Panc1 (cell line): ENCODE measurements around the gene FAM174C. TPM values are rescaled to one million over a fixed set of nuclear protein-coding genes. Genes with fewer than 3 reads are reported as not detected.

Source experiments
- ATAC-seq: fragments of 200-7000 bp; cut with Tn5 transposase; 2 replicates; pipeline ENCODE4 v1.9.1; 2020; ENCODE audit warnings: mild to moderate bottlenecking, moderate library complexity
- BruUV-seq: library from RNA; stranded (reverse); fragments of 400-500 nt; replicated peaks from 2 replicates; lab custom pipeline; 2021; lab: Mats Ljungman, UMichigan
- CTCF ChIA-PET: fragments of 300-600 bp; sonication (Branson Sonifier 250); formaldehyde crosslinking; loops from one replicate; lab custom pipeline; 2022; ENCODE audit warnings: antibody characterized with exemption; lab: Charles Lee
- POLR2A ChIA-PET: fragments of 300-600 bp; sonication (Branson Sonifier 250); formaldehyde crosslinking; loops from one replicate; lab custom pipeline; 2022; ENCODE audit warnings: antibody characterized with exemption; lab: Charles Lee
- DNase-seq: peaks from one replicate; pipeline ENCODE4 v3.0.0-alpha.2; 2010; ENCODE audit warnings: low read depth, low spot score
- H3K27ac ChIP-seq: 2 replicates; pipeline ENCODE4 v1.5.1; 2011; ENCODE audit warnings: mild to moderate bottlenecking, low read length, inconsistent platforms
- H3K27me3 ChIP-seq: fragments of 200-500 bp; sonication (Bioruptor generic); 2 replicates; pipeline ENCODE4 v1.6.0; 2014; ENCODE audit warnings: low read length, inconsistent platforms; ENCODE audit not compliant: control insufficient read depth, insufficient read depth
- H3K36me3 ChIP-seq: fragments of 200-500 bp; sonication (Bioruptor generic); 2 replicates; pipeline ENCODE4 v1.5.1; 2014; ENCODE audit warnings: inconsistent platforms, mild to moderate bottlenecking, low read length, moderate library complexity; ENCODE audit not compliant: control insufficient read depth, insufficient read depth
- H3K4me1 ChIP-seq: 2 replicates; pipeline ENCODE4 v1.5.1; 2011; ENCODE audit warnings: inconsistent platforms, mild to moderate bottlenecking, low read length, moderate library complexity; ENCODE audit not compliant: control insufficient read depth, insufficient read depth
- H3K4me3 ChIP-seq, 2 experiments: 2 replicates each; pipeline ENCODE4 v1.5.1; 2011 to 2012; ENCODE audit warnings: low read depth in 2 of 2, low read length in 2 of 2, mild to moderate bottlenecking in 2 of 2, inconsistent platforms in 1 of 2, moderate library complexity in 1 of 2
- H3K9me3 ChIP-seq: fragments of 200-500 bp; sonication (Bioruptor generic); 2 replicates; pipeline ENCODE4 v1.5.1; 2014; ENCODE audit warnings: low read depth, mild to moderate bottlenecking, inconsistent platforms, low read length, moderate library complexity; ENCODE audit not compliant: control insufficient read depth, insufficient read depth
- CTCF ChIP-seq: fragments of 450-650 bp; IDR thresholded peaks from 2 replicates; pipeline ENCODE4 v1.5.1; 2017; ENCODE audit warnings: mild to moderate bottlenecking
- POLR2AphosphoS5 ChIP-seq: IDR thresholded peaks from 2 replicates; pipeline ENCODE4 v1.6.1; 2012; ENCODE audit warnings: mild to moderate bottlenecking, low read depth, low read length, moderate library complexity
- REST ChIP-seq, 2 experiments: IDR thresholded peaks; 2 replicates each; pipeline ENCODE4 v1.6.1; 2011 to 2012; ENCODE audit warnings: low read depth in 2 of 2, control low read depth in 1 of 2, low read length in 1 of 2, mild to moderate bottlenecking in 1 of 2, moderate library complexity in 1 of 2; ENCODE audit not compliant: insufficient read depth in 1 of 2
- SIN3A ChIP-seq: IDR thresholded peaks from 2 replicates; pipeline ENCODE4 v1.6.1; 2012; ENCODE audit warnings: low read depth, mild to moderate bottlenecking, low read length, moderate library complexity, borderline replicate concordance; ENCODE audit not compliant: insufficient read depth
- TCF7L2 ChIP-seq: IDR thresholded peaks from 2 replicates; pipeline ENCODE4 v1.6.1; 2011; ENCODE audit warnings: mild to moderate bottlenecking, low read depth, low read length, inconsistent platforms
- in situ Hi-C: cut with HindIII; loops from 2 replicates; pipeline ENCODE4 v1.10.0; 2016; ENCODE audit warnings: low sequenced_read_pairs, low pct_unique_long_range_greater_than_20kb
- intact Hi-C: fragments of 100-400 bp; cut with micrococcal nuclease; formaldehyde crosslinking; loops from one replicate; pipeline ENCODE4 v1.10.0; 2022; ENCODE audit not compliant: unreplicated experiment
- total RNA-seq: library from RNA; stranded (reverse); gene quantifications from one replicate; pipeline ENCODE4 v1.2.1, GENCODE V29; 2021; ENCODE audit not compliant: unreplicated experiment

FAM174C gene
- total RNA-seq, 1 experiment from 2014 or later: 133 TPM

GRCh38 chr19:1272423-1273262 is 2.7 kb upstream of the FAM174C start:
- peaks cover 35% of the 10 kb centered on the region for H3K4me1 ChIP-seq
- peak overlapping the region; percentile 69 for H3K27ac ChIP-seq
- no peaks in the 10 kb centered on the region; the same call in 1 of the 2 replicates for H3K36me3 ChIP-seq
- TF ChIP-seq TCF7L2 (no peak), SIN3A (no peak), POLR2AphosphoS5 (no peak), CTCF (no peak), REST (IDR thresholded peaks at IDR 0.05; ENCODE audit: insufficient read depth in 1 of 2, low read depth in 2 of 2, low read length in 1 of 2) (no peak)
- BruUV-seq: no TSS peak
- intact Hi-C loops (loop anchor here (10.0 kb wide), 1 partner anchor 102 kb away; no protein-coding TSS in a partner anchor), in situ Hi-C loops (no loop called here)
- H3K9me3 ChIP-seq: no peaks in the 10 kb centered on the region
- H3K4me3 ChIP-seq: no peak overlapping the region
- DNase-seq (no peak), ATAC-seq (no peak)
- ChIA-PET POLR2A (interaction anchor here (0.6 kb wide), 1 partner anchor 133 kb away, joined by 5 read pairs; no protein-coding TSS in a partner anchor), CTCF (no interaction called here)
- no peaks in the 10 kb centered on the region for H3K27me3 ChIP-seq

- no peaks in the 10 kb centered on the region; the same call in 1 of the 2 replicates for H3K36me3 ChIP-seq
- H3K27me3 ChIP-seq: no peaks in the 10 kb centered on the region
- TSS peak; percentile 75 for BruUV-seq
- no peaks in the 10 kb centered on the region for H3K9me3 ChIP-seq
- ChIA-PET POLR2A (interaction anchor here (0.6 to 0.7 kb wide), 2 partner anchors 29 to 132 kb away, joined by 4 to 5 read pairs; no protein-coding TSS in a partner anchor), CTCF (no interaction called here)
- H3K27ac ChIP-seq: peak overlapping the region; percentile 84
- TF ChIP-seq SIN3A: no peak
- no peak for TF ChIP-seq TCF7L2
- 0 out of 2 replicates have a peak, but pooled peaks have one; percentile 35 for TF ChIP-seq POLR2AphosphoS5
- TF ChIP-seq REST (IDR thresholded peaks at IDR 0.05; ENCODE audit: insufficient read depth in 1 of 2, low read depth in 2 of 2, low read length in 1 of 2): no peak
- TF ChIP-seq CTCF: no peak
- H3K4me1 ChIP-seq: peaks cover 33% of the 10 kb centered on the region
- in situ Hi-C loops: no loop called here
- intact Hi-C loops: loop anchor here (10.0 kb wide), 1 partner anchor 101 kb away; no protein-coding TSS in a partner anchor
- no peak for DNase-seq
- ATAC-seq: no peak
- H3K4me3 ChIP-seq: no peak overlapping the region; a peak in 2 of 4 replicates
Observed at GRCh38 chr19:1273263-1274041, 1.9 kb upstream of the FAM174C start.
